ENCODE results near the gene SLC22A13. TPM values are rescaled to one million over a fixed set of nuclear protein-coding genes. Genes with fewer than 3 reads are reported as not detected.

Gene SLC22A13
- total RNA-seq, 1 donor from 2014 or later = 0.21 TPM

- H4K20me1 ChIP-seq (ENCODE audit: low read depth) = no peaks in the 10 kb centered on the region
- Mint-ChIP-seq H3K27ac (no peak overlapping the region), H3K4me3 (no peak overlapping the region), H3K36me3 (peaks cover 20% of the 10 kb centered on the region), H3K4me1 (no peaks in the 10 kb centered on the region), H3K9me3 (no peaks in the 10 kb centered on the region), H3K27me3 (ENCODE audit: insufficient read depth, low read depth) (no peaks in the 10 kb centered on the region)
- no peak overlapping the region for H3K9ac ChIP-seq
- no peak overlapping the region for H3K4me3 ChIP-seq
- H3K79me2 ChIP-seq (ENCODE audit: low read depth) = no peaks in the 10 kb centered on the region
- no peaks in the 10 kb centered on the region for H3F3A ChIP-seq (ENCODE audit: low read depth)
- H3K4me1 ChIP-seq = no peaks in the 10 kb centered on the region
- no peak overlapping the region for H3K27ac ChIP-seq
- no peak for DNase-seq (ENCODE audit: low spot score)
- no peak overlapping the region for H2AFZ ChIP-seq (replicated peaks)
- H3K9me3 ChIP-seq (ENCODE audit: low read depth) = no peaks in the 10 kb centered on the region
- no peak overlapping the region for H3K4me2 ChIP-seq
- no peaks in the 10 kb centered on the region for H3K27me3 ChIP-seq
- TF ChIP-seq CTCF (IDR thresholded peaks at IDR 0.05) (no peak), EZH2phosphoT487 (IDR thresholded peaks at IDR 0.05) (no peak), EZH2 (IDR thresholded peaks at IDR 0.05) (no peak)
- H3K36me3 ChIP-seq = peaks cover 10% of the 10 kb centered on the region
Measured at GRCh38 chr3:38227989-38228388, 37.6 kb upstream of the SLC22A13 start.

DNA sequence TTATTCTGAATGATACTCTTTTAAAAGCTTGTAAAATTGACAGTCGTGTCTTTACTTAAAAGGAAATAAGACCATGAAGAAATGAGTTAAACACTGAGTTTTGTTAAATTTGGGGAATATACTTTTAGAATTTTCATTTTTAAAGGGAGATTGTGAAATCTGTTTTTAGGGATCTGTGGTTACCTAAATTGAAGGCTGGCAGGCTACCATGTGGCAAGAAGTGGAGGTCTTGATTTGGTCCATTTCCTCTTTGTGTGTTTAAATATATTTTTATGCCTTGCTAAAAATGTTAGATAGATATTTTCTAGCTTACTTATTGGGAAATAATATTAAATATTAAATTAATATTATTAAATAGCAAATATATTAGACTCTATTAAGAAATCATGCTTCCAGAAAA is 36.6 kb upstream of the SLC22A13 start:
- Mint-ChIP-seq H3K27me3 (ENCODE audit: insufficient read depth, low read depth) (no peaks in the 10 kb centered on the region), H3K27ac (no peak overlapping the region)
- H3K27me3 ChIP-seq = no peaks in the 10 kb centered on the region

GRCh38 chr3:38232701-38233100 is 32.9 kb upstream of the SLC22A13 start:
- H4K20me1 ChIP-seq (ENCODE audit: low read depth) = no peaks in the 10 kb centered on the region
- H3K9me3 ChIP-seq (ENCODE audit: low read depth) = no peaks in the 10 kb centered on the region
- H3K9ac ChIP-seq = no peak overlapping the region
- Mint-ChIP-seq H3K27me3 (ENCODE audit: insufficient read depth, low read depth) (no peaks in the 10 kb centered on the region), H3K27ac (no peak overlapping the region), H3K9me3 (no peaks in the 10 kb centered on the region), H3K4me1 (no peaks in the 10 kb centered on the region), H3K4me3 (no peak overlapping the region), H3K36me3 (peaks cover 31% of the 10 kb centered on the region)
- H3F3A ChIP-seq (ENCODE audit: low read depth) = no peaks in the 10 kb centered on the region
- DNase-seq (ENCODE audit: low spot score) = no peak
- no peak overlapping the region for H3K4me2 ChIP-seq
- no peaks in the 10 kb centered on the region for H3K27me3 ChIP-seq
- no peaks in the 10 kb centered on the region for H3K79me2 ChIP-seq (ENCODE audit: low read depth)
- TF ChIP-seq CTCF (IDR thresholded peaks at IDR 0.05) = no peak
- TF ChIP-seq EZH2phosphoT487 (IDR thresholded peaks at IDR 0.05) = no peak
- TF ChIP-seq EZH2 (IDR thresholded peaks at IDR 0.05) = no peak
- H3K4me1 ChIP-seq = no peaks in the 10 kb centered on the region
- no peak overlapping the region for H2AFZ ChIP-seq (replicated peaks)
- no peak overlapping the region for H3K4me3 ChIP-seq
- H3K27ac ChIP-seq = no peak overlapping the region
- H3K36me3 ChIP-seq = peaks cover 12% of the 10 kb centered on the region

More for the DNA sequence above, 36.6 kb upstream of the SLC22A13 start:
- Mint-ChIP-seq H3K36me3 (peaks cover 24% of the 10 kb centered on the region), H3K9me3 (no peaks in the 10 kb centered on the region), H3K4me1 (no peaks in the 10 kb centered on the region), H3K4me3 (no peak overlapping the region)
- no peak overlapping the region for H3K4me2 ChIP-seq
- no peaks in the 10 kb centered on the region for H3K9me3 ChIP-seq (ENCODE audit: low read depth)
- no peaks in the 10 kb centered on the region for H3K79me2 ChIP-seq (ENCODE audit: low read depth)
- no peaks in the 10 kb centered on the region for H3F3A ChIP-seq (ENCODE audit: low read depth)
- no peaks in the 10 kb centered on the region for H3K4me1 ChIP-seq
- H3K36me3 ChIP-seq = peaks cover 8% of the 10 kb centered on the region
- no peak overlapping the region for H2AFZ ChIP-seq (replicated peaks)
- H3K9ac ChIP-seq = no peak overlapping the region
- no peaks in the 10 kb centered on the region for H4K20me1 ChIP-seq (ENCODE audit: low read depth)
- no peak overlapping the region for H3K27ac ChIP-seq
- no peak overlapping the region for H3K4me3 ChIP-seq
- no peak for DNase-seq (ENCODE audit: low spot score)
- no peak for TF ChIP-seq EZH2 (IDR thresholded peaks at IDR 0.05)
- TF ChIP-seq EZH2phosphoT487 (IDR thresholded peaks at IDR 0.05) = no peak
- TF ChIP-seq CTCF (IDR thresholded peaks at IDR 0.05) = no peak
